Motor neuron (in vitro differentiated cells): Measurements from ENCODE around the gene LRTM2. TPM values are rescaled to one million over a fixed set of nuclear protein-coding genes. Genes with fewer than 3 reads are reported as not detected.

Source experiments
- ATAC-seq, 8 experiments: fragments of 200-7000 bp; cut with Tn5 transposase; replicated peaks in 6 of 8; 2 replicates each; pipeline ENCODE4 v1.8.0; 2021; ENCODE audit warnings: mild to moderate bottlenecking in 8 of 8, moderate library complexity in 8 of 8
- H3K27ac ChIP-seq, 2 donors: fragments of 250-450 bp; sonication (Bioruptor Pico); 2 replicates each; pipeline ENCODE4 v1.9.0; 2021; ENCODE audit warnings: antibody characterized with exemption in 2 of 2, mild to moderate bottlenecking in 2 of 2, moderate library complexity in 1 of 2
- H3K4me1 ChIP-seq, 2 donors: fragments of 250-450 bp; sonication (Bioruptor Pico); replicated peaks in 1 of 2; 2 replicates each; pipeline ENCODE4 v1.6.1; 2021; ENCODE audit warnings: antibody characterized with exemption in 2 of 2, mild to moderate bottlenecking in 2 of 2, moderate library complexity in 1 of 2
- H3K4me3 ChIP-seq, 5 donors: fragments of 250-450 bp; sonication (Bioruptor Pico); 2 replicates each; pipeline ENCODE4 v1.9.0; 2021; ENCODE audit warnings: antibody characterized with exemption in 5 of 5, mild to moderate bottlenecking in 5 of 5, moderate library complexity in 4 of 5
- WGBS, 10 experiments: fragments of 450-650 bp; shearing (Covaris generic); methylation state at CpG; one replicate each; pipeline ENCODE4 v1.0.0; 2022; 5-methylcytosine and 5-hydroxymethylcytosine counted together
- in situ Hi-C, 9 experiments: fragments of 400-800 bp; cut with MboI; loops; one replicate each; pipeline ENCODE4 v1.15.0; 2021; ENCODE audit warnings: low sequenced_read_pairs in 9 of 9, low pct_unique_long_range_greater_than_20kb in 2 of 9; ENCODE audit not compliant: unreplicated experiment in 9 of 9
- total RNA-seq, 8 experiments: library from RNA; unstranded; fragments of 300-600 nt; gene quantifications; 2 replicates each; pipeline versions ENCODE4 v1.2.3 to v1.2.4, GENCODE V29; 2022

Gene LRTM2
- total RNA-seq, 8 experiments from 2014 or later, result under 0.01 to 0.76 (median 0.25) TPM

- no peak overlapping the region for H3K4me3 ChIP-seq
- 60 to 100% (median 100%) methylated on average over 1 to 2 of the region's 6 CpGs; no CpG with 5 or more reads in 7 of the 10 experiments for WGBS, 10 experiments
- in situ Hi-C loops, result loop anchor here in 7 of 9 experiments (5.0 to 25.0 kb wide), 6 partner anchors 130 to 155 kb away; partner anchors contain the start of gene WNT5B (in 3 of the 7)
These were observed 28.0 kb upstream of the LRTM2 start for GRCh38 chr12:1792406-1792805.

GRCh38 chr12:1793426-1794210 is 26.7 kb upstream of the LRTM2 start:
- 68 to 100% (median 92%) methylated on average over 1 to 15 of the region's 26 CpGs; no CpG with 5 or more reads in 5 of the 10 experiments for WGBS, 10 experiments
- peaks cover 3 to 8% of the 10 kb centered on the region in 2 donors for H3K4me1 ChIP-seq
- H3K4me3 ChIP-seq, result no peak overlapping the region
- in situ Hi-C loops, result loop anchor here in 7 of 9 experiments (5.0 to 25.0 kb wide), 6 partner anchors 131 to 156 kb away; partner anchors contain the start of gene WNT5B (in 3 of the 7)
- no peak overlapping the region for H3K27ac ChIP-seq
- ATAC-seq, result no peak

More at GRCh38 chr12:1792406-1792805, 28.0 kb upstream of the LRTM2 start:
- Histone ChIP-seq H3K4me1 (peaks cover 3 to 8% of the 10 kb centered on the region in 2 donors), H3K27ac (no peak overlapping the region)
- no peak for ATAC-seq

- in situ Hi-C loops, result loop anchor here in 7 of 9 experiments (5.0 to 25.0 kb wide), 6 partner anchors 132 to 157 kb away; partner anchors contain the start of gene WNT5B (in 3 of the 7)
- H3K4me1 ChIP-seq, result peaks cover 3 to 8% of the 10 kb centered on the region in 2 donors
- no peak for ATAC-seq
- WGBS, 10 experiments, result 50 to 100% (median 93%) methylated on average over 1 to 7 of the region's 15 CpGs; no CpG with 5 or more reads in 2 of the 10 experiments
- H3K27ac ChIP-seq, result no peak overlapping the region
- no peak overlapping the region for H3K4me3 ChIP-seq
These were observed 25.8 kb upstream of the LRTM2 start for GRCh38 chr12:1794440-1795090.

GRCh38 chr12:1795221-1795784 is 25.1 kb upstream of the LRTM2 start:
- in situ Hi-C loops, result loop anchor here in 7 of 9 experiments (10.0 to 25.0 kb wide), 5 partner anchors 133 to 158 kb away; partner anchors contain the start of gene WNT5B (in 3 of the 7)
- Histone ChIP-seq H3K4me3 (no peak overlapping the region), H3K27ac (no peak overlapping the region), H3K4me1 (peaks cover 3 to 10% of the 10 kb centered on the region in 2 donors)
- 80 to 100% (median 86%) methylated on average over 2 to 8 of the region's 19 CpGs; no CpG with 5 or more reads in 6 of the 10 experiments for WGBS, 10 experiments
- no peak for ATAC-seq

GRCh38 chr12:1795785-1796514 is 24.4 kb upstream of the LRTM2 start:
- in situ Hi-C loops, result loop anchor here in 7 of 9 experiments (10.0 to 25.0 kb wide), 5 partner anchors 134 to 159 kb away; partner anchors contain the start of gene WNT5B (in 3 of the 7)

GRCh38 chr12:1796515-1797010 is 23.8 kb upstream of the LRTM2 start:
- peaks cover 15 to 22% of the 10 kb centered on the region in 2 donors for H3K4me1 ChIP-seq
- ATAC-seq, result peak in 4 of 8 experiments; percentile 0 to 26 (median 17)
- in situ Hi-C loops, result loop anchor here in 7 of 9 experiments (10.0 to 25.0 kb wide), 5 partner anchors 134 to 159 kb away; partner anchors contain the start of gene WNT5B (in 3 of the 7)
- WGBS, 10 experiments, result 7 to 100% (median 26%) methylated on average over 1 to 4 of the region's 43 CpGs; no CpG with 5 or more reads in 7 of the 10 experiments
- no peak overlapping the region for H3K27ac ChIP-seq
- peak overlapping the region in 4 of 5 donors; percentile 2 to 19 (median 14) for H3K4me3 ChIP-seq

More at GRCh38 chr12:1795785-1796514, 24.4 kb upstream of the LRTM2 start:
- Histone ChIP-seq H3K27ac (no peak overlapping the region), H3K4me3 (peak overlapping the region in 4 of 5 donors; percentile 2 to 19 (median 14)), H3K4me1 (peaks cover 9 to 17% of the 10 kb centered on the region in 2 donors)
- 0 to 20% (median 1%) methylated on average over 1 to 20 of the region's 45 CpGs; no CpG with 5 or more reads in 5 of the 10 experiments for WGBS, 10 experiments
- peak; percentile 75 to 93 (median 86) for ATAC-seq

- 40 to 100% methylated on average over 1 to 5 of the region's 71 CpGs; no CpG with 5 or more reads in 8 of the 10 experiments for WGBS, 10 experiments
- H3K4me3 ChIP-seq, result no peak overlapping the region
- peak in 2 of 8 experiments; percentile 8 to 16 for ATAC-seq
- in situ Hi-C loops, result loop anchor here in 7 of 9 experiments (10.0 to 25.0 kb wide), 5 partner anchors 135 to 160 kb away; partner anchors contain the start of gene WNT5B (in 3 of the 7)
- peaks cover 21 to 24% of the 10 kb centered on the region in 2 donors for H3K4me1 ChIP-seq
- H3K27ac ChIP-seq, result no peak overlapping the region
These were observed 23.1 kb upstream of the LRTM2 start for GRCh38 chr12:1797011-1797901.

GRCh38 chr12:1797991-1798640 is 22.2 kb upstream of the LRTM2 start:
- H3K4me3 ChIP-seq, result no peak overlapping the region
- no peak overlapping the region for H3K27ac ChIP-seq
- WGBS, 10 experiments, result 96 to 100% (median 100%) methylated on average over 1 to 9 of the region's 22 CpGs; no CpG with 5 or more reads in 6 of the 10 experiments
- in situ Hi-C loops, result loop anchor here in 7 of 9 experiments (10.0 to 25.0 kb wide), 5 partner anchors 136 to 161 kb away; partner anchors contain the start of gene WNT5B (in 3 of the 7)
- ATAC-seq, result no peak
- peaks cover 21 to 24% of the 10 kb centered on the region in 2 donors for H3K4me1 ChIP-seq

GRCh38 chr12:1798641-1799020 is 21.7 kb upstream of the LRTM2 start:
- ATAC-seq, result no peak
- Histone ChIP-seq H3K4me3 (no peak overlapping the region), H3K4me1 (peaks cover 21 to 24% of the 10 kb centered on the region in 2 donors), H3K27ac (no peak overlapping the region)
- 75 to 100% (median 90%) methylated on average over 1 to 5 of the region's 6 CpGs; no CpG with 5 or more reads in 5 of the 10 experiments for WGBS, 10 experiments
- in situ Hi-C loops, result loop anchor here in 7 of 9 experiments (10.0 to 25.0 kb wide), 5 partner anchors 136 to 161 kb away; partner anchors contain the start of gene WNT5B (in 3 of the 7)
